Measurements from ENCODE around the gene ACCSL. TPM values are rescaled to one million over a fixed set of nuclear protein-coding genes. Genes with fewer than 3 reads are reported as not detected.

Gene ACCSL
- total RNA-seq, 2 experiments from 2014 or later: not detected

DNA sequence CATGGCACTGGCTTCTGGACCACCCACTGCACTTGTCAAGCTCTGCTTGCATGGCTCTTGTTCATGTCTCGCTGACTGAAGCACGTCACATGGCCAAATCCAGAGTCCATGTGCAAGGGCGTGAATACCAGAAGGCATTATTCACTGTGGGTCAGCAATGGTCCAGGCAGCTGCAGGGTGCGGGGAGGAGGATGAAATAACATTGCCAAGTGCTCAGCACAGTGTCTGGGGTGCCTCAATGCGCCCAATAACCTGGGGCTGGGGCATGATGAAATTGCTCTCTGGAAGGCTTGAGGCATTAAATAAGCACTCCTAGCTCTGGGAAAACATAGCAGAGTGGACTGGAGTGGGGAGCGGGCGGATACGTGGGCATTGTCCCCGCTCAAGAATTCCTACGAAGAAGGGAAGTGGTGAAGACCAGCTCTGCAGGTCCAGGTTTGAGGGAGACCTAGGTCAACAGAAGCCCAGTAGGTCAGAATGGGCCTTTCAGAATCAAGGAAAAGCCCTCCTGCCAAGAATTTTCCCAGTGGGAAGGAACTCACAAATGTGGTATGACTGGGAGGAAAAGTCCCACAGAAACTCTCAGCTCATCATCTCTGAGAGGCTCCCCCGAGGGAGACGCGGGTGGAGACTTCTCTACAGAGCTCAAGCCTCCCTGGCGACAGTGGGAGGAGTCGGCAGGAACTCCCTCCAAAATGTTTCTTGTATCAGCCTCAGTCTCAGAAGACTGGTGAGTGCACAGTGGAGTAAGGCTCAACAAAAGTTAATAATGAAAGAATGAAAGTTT, 15.3 kb upstream of the ACCSL start:
- intact Hi-C loops (cut with micrococcal nuclease): no loop called here

DNA sequence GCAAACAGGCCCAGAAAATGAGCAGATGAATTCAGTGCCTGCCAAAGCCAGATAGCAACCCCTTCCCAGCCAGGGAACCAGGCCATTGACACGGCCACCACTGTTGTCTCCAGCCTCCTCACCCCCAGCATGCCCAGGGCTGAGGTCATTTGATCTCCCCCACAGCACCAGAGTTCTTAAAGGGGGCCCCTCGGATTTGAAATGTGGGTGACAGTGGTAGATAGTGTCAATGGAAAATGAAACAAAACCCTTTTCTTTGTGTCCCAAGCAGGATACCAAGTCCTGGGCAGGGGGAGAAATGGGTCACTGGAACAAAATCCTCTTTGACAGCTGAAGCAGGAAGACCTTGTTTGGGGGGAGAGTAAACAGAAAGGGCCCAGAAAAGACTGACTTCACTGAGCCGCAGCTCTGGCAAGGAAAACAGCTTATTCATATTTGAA, 14.3 kb upstream of the ACCSL start:
- ATAC-seq (no peak), DNase-seq (no peak)
- ChIA-PET POLR2A (no interaction called here), CTCF (interaction anchor here (1.1 kb wide), 1 partner anchor 143 kb away, joined by 4 read pairs; no protein-coding TSS in a partner anchor)
- H3K27me3 Mint-ChIP-seq: peaks cover 18% of the 10 kb centered on the region
- no peak overlapping the region for H3K27ac Mint-ChIP-seq
- no peaks in the 10 kb centered on the region for H3K4me1 Mint-ChIP-seq (ENCODE audit: low read depth)
- intact Hi-C loops (cut with micrococcal nuclease): no loop called here
- no peak overlapping the region for H3K4me3 Mint-ChIP-seq
- no peaks in the 10 kb centered on the region for H3K9me3 Mint-ChIP-seq
- TF ChIP-seq, protein P1, sequence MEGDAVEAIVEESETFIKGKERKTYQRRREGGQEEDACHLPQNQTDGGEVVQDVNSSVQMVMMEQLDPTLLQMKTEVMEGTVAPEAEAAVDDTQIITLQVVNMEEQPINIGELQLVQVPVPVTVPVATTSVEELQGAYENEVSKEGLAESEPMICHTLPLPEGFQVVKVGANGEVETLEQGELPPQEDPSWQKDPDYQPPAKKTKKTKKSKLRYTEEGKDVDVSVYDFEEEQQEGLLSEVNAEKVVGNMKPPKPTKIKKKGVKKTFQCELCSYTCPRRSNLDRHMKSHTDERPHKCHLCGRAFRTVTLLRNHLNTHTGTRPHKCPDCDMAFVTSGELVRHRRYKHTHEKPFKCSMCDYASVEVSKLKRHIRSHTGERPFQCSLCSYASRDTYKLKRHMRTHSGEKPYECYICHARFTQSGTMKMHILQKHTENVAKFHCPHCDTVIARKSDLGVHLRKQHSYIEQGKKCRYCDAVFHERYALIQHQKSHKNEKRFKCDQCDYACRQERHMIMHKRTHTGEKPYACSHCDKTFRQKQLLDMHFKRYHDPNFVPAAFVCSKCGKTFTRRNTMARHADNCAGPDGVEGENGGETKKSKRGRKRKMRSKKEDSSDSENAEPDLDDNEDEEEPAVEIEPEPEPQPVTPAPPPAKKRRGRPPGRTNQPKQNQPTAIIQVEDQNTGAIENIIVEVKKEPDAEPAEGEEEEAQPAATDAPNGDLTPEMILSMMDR (IDR thresholded peaks at IDR 0.05): no peak
- H3K36me3 Mint-ChIP-seq (ENCODE audit: low read depth): no peaks in the 10 kb centered on the region

More for the DNA sequence above, 15.3 kb upstream of the ACCSL start:
- DNase-seq (no peak), ATAC-seq (no peak)
- Mint-ChIP-seq H3K4me3 (no peak overlapping the region), H3K27me3 (peaks cover 14% of the 10 kb centered on the region), H3K4me1 (ENCODE audit: low read depth) (no peaks in the 10 kb centered on the region), H3K27ac (no peak overlapping the region), H3K9me3 (no peaks in the 10 kb centered on the region), H3K36me3 (ENCODE audit: low read depth) (no peaks in the 10 kb centered on the region)
- ChIA-PET CTCF (no interaction called here), POLR2A (no interaction called here)
- TF ChIP-seq, protein P1 (IDR thresholded peaks at IDR 0.05): no peak

DNA sequence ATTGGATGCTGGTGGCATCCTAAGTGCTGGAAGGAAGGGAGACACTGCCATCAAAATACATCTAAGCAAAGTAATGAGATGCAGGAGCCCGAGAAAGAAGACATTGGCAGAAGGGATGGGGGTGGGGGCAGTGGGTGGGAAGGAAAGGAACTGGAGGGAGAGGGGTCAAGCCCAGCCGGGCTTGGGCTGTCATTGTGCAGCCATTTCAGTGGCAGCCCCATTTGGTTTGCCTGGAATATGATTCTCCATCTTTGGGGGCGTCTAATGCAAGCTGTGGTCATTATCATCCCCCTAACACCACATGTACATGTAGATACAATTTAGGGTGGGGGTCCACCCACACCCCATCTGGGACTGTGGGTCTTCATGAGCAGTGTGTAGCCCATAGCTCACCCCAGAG, 13.9 kb upstream of the ACCSL start:
- ChIA-PET CTCF (interaction anchor here (1.1 kb wide), 1 partner anchor 144 kb away, joined by 4 read pairs; no protein-coding TSS in a partner anchor), POLR2A (no interaction called here)
- TF ChIP-seq, protein P1 (IDR thresholded peaks at IDR 0.05): no peak
- Mint-ChIP-seq H3K27ac (no peak overlapping the region), H3K4me1 (ENCODE audit: low read depth) (no peaks in the 10 kb centered on the region), H3K4me3 (no peak overlapping the region), H3K36me3 (ENCODE audit: low read depth) (no peaks in the 10 kb centered on the region), H3K27me3 (peaks cover 18% of the 10 kb centered on the region), H3K9me3 (no peaks in the 10 kb centered on the region)
- intact Hi-C loops (cut with micrococcal nuclease): no loop called here
- DNase-seq (no peak), ATAC-seq (no peak)

DNA sequence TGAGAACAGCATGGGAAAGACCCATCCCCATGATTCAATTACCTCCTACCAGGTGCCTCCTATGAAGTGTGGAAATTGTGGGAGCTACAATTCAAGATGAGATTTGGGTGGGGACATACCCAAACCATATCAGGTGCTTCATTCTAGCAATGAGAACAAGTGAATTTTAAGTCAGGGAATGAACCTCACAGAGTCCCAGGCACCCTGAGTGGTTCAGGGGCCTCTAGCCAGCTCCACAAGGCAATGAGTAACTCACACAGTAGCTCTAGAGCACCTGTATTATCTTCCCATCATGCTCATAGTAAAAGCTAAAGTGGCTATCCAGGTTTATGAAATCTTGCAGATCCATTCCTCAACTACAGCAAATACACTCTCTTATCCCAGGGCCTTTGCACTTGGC, 13.1 kb upstream of the ACCSL start:
- H3K9me3 Mint-ChIP-seq: no peaks in the 10 kb centered on the region
- H3K36me3 Mint-ChIP-seq (ENCODE audit: low read depth): no peaks in the 10 kb centered on the region
- no peak overlapping the region for H3K4me3 Mint-ChIP-seq
- DNase-seq: no peak
- POLR2A ChIA-PET: no interaction called here
- no peak overlapping the region for H3K27ac Mint-ChIP-seq
- no peak for ATAC-seq
- intact Hi-C loops (cut with micrococcal nuclease): no loop called here
- H3K4me1 Mint-ChIP-seq (ENCODE audit: low read depth): no peaks in the 10 kb centered on the region
- CTCF ChIA-PET: interaction anchor here (1.1 kb wide), 1 partner anchor 145 kb away, joined by 4 read pairs; no protein-coding TSS in a partner anchor
- TF ChIP-seq, protein P1 (IDR thresholded peaks at IDR 0.05): no peak
- peaks cover 16% of the 10 kb centered on the region for H3K27me3 Mint-ChIP-seq
